GM19238 (cell line): ENCODE results near the gene HLA-DOA.

Experiments used
- DNase-seq: peaks from one replicate; pipeline ENCODE4 v3.0.0; 2011; ENCODE audit warnings: low spot score; ENCODE audit not compliant: insufficient read length

Gene HLA-DOA

DNA sequence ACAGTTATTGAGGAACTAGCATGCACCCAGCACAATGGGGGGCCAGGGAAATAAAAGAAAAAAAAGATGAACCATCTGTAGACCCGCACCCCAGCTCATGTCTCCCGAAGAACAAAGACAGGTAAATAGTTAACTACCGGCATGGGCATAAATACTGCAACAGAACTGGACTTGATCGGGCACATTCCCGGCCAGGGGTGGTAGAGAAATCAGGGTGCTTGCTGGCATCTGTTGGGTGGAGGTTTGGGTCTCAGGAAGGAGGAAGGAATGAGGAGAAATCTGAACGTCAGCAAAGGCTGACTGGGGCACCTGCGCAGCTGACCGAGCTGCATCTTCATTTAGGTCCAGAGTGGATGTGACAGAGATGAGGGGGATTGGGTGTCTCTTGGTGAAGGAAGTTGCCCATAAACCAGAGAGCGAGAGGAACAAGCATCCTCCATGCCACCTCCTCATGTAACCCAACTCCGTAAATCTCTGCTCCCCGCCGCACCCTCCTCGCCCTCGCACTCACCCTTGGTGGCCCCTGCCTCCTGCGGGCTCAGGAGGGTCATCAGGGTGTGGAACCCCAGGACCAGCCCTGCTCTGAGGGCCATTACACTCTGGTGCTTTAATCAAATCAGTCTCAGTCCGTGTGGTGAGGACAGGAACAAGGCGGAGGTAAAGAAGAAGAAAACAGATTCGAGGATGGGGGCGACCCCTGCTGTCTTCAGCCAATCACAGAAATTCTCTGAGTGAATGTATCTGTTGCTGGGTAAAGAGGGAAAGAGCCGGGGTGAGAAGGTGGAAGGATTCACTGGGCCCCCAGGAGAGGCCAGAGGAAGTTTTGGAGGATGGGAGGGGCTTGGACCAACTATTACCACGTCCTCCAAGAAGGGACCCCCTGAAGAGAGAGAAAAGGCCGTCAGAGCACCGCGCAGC is at the start of gene HLA-DOA:
Gene HLA-DOA, minus strand, starts transcription at position 648 of the 918 bp plus-strand sequence.
- DNase-seq = peak; percentile 83

DNA sequence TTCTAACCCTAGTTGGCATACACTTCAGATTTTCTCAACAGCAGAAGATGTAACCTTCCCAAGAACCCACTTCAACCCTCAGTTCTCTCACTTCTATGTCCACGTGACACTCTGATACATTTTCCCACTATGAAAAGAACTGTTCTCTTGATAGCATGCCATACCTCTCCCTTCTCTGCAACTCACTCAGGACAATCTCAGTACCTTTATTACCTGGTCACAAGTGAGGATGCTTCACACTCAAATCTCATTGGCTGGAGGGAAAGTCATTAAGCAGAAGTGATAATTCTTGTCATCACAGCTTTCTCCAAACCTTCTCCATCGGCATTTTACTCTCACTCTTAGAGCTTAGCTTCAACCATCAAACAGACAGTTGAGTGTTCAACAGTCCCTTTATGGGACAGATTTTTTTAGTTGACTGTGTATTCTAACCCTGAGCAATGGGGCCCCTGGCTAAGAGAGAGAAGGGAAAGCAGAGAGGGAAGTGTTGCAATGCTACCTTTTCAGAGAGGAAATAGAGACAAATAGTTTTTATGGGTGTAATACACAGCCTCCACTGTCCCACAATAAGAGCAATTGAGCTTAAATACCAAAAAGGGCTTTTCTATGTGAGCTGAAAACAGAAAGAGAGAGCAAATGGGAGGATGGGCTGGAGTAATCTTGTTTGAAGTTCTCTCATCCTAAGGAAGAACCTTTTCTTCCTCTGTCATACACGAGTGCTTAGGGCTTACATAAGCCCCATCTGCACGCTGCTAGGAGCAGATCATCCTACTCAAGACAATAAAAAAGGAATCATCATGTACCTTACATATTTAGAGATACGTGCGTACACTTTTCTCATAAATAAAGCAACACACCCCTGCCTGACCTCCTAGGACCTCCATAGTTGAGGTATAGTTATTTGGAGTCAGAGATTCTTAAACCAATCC is 48.1 kb upstream of the HLA-DOA start:
- no peak for DNase-seq

DNA sequence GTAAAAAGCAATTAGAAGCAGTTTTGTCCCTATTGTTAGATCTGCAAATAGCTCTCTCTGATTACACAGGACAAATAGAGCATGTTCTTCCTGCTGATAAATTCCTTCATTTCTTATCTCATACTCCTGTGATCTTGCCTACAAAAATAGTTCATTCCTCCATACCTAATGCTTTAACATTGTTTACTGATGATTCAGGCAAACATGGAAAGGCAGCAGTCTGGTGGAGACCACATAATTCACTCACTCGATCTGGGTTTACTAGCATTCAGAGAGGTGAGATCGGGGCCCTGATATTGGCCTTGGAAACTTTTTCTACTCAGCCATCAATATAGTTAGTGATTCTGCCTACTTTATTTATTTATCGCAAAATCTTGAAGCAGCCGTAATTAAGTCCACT is 43.8 kb upstream of the HLA-DOA start:
- no peak for DNase-seq

DNA sequence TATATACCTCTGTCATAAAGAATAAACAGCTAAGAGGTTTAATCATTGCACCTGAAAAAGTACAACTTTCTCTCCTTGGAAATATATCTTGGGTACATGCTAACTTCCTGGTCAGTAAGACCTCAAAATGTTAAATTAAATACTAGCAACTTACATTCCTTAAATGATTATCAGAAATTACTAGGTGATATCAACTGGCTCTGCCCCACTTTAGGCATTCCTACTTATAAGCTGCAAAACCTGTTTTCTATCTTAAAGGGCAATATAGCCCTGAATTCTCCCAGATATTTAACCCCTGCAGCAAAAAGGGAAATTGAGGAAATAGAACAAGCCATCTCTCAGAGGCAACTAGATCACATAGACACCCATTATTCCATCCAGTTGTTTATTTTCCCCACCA is 43.2 kb upstream of the HLA-DOA start:
- no peak for DNase-seq

DNA sequence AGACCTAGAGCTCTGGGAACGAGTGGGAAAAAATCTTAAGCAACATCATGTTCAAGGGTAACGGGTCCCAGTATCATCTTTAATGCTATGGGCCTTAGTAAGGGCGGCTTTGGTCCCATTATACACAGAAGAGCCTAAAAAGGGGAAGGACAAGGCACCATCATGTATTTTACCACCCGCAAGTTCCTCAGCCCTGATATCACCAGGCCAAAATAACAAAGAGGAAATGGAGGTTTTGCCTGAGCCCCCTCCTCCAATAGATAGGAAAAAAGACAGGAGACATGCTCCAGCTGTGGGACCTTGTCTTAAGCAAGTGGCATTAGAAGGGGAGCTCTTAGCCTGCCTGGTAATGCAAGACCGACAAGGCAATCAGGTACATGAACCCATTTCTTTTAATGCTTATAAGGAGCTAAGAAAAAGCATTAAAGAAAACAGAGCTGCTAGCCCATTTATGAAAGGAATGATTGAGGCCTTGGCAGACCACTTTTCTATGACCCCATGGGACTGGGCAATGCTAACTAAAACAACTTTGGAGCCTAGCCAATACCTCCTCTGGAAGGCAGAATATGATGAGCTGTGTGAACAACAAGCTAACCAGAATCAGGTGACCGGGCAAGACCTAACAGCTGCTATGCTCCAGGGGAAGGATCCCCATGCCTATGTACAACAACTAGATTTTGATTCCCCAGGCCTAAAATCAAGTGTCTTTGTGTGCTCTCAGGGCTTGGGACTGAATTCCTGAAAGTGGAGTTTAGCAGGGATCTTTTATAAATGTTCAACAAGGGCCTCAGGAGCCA is 40.8 kb upstream of the HLA-DOA start:
- DNase-seq = no peak

DNA sequence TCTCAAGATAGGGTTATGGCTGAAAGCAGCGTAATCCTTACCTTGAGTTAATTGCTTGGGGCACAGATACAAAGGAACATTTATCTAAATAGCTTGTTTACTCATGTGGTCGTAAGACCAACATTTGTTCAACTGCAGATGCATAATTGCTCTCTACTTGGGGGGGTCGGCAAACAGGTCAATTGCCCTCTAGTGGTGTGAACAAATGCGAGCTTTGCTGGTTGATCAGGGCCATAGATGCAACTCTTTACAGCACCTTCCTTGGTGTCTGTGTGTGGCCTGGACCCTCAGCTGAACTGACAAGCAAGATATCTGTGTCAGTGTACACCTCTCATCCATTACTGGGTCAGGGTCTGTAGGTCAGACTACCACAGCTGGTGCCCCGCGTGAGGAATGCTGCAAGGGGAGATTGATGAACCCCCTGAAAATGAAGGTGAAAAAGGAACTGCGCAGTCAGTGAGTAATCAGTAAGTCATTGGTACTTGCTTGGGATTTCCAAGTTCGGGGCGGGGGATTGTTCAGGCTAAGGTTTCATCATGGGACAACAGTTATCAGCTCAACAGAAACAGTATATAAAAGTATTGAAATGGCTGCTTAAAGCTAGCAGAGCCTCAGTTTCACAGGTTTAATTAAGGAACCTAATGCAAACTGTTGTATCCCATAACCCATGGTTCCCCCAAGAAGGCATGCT is 40.1 kb upstream of the HLA-DOA start:
- DNase-seq = no peak

DNA sequence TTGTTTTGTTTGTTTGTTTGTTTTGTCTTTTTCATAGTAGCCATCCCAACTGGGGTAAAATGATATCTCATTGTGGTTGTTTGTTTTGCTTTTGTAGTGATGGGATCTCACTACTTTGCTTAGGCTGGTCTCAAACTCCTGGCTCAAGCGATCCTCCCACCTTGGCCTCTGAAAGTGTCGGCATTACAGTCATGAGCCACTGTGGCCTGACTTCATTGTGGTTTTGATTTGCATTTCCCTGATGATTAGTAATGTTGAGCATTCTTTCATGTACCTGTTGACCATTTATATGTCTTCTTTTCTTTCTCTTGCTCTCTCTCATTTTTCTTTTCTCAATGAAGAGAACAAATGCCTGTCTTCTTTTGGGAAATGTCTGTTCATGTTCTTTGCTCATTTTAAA is 30.8 kb upstream of the HLA-DOA start:
- no peak for DNase-seq

DNA sequence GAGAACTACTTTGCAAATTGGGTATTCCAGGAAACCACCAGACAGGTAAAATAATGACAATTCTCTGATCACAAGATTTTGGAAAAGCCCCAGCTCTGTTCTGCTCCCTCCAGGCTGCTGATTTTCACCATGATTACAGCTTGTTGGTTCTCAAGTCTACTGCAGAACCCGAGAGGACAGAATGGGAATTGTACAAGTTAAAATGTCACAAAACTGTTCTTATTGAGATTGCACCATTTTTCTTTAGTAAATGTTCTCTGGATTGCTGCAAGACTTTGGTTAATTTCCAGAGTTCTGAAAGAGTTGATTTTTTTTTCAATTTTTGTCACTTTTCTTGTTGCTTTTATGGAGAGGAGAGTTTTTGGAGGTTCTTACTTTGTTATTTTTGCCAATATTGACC is 27.1 kb upstream of the HLA-DOA start:
- no peak for DNase-seq

DNA sequence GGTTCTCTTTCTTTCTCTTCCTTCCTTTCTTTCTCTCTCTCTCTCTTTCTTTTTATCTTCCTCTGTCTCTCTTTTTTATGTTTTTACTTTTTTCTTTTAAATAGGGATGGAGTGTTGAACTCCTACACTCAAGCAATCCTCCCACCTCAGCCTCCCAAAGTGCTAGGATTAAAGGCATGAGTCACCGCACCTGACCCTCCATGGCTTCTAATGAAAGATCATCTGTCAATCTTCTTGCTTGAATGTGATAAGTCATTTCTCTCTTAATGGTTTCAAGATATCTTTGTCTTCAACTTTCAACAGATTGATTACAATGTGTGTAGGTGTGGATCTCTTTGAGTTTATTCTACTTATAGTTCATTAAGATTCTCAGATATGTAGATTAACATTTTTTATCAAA is 25.2 kb upstream of the HLA-DOA start:
- no peak for DNase-seq

DNA sequence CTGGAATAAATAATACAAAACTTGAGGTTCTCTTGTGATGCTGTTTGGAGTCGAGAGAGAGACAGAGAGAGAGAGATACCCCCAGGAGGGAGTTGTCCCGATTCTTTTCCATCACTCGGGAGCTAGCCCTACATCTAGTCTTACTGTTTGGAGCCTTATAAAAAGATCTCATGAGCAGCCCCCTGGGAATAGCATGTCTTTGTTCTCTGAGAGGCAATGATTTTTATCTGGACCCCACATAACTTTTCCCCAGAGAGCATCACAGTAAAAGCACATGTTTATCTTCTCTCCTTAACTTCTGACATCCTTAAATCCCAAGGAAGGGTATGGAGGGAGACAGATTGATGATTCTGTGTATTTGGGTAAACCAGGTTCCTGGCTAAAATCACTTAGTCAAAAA is 20.9 kb upstream of the HLA-DOA start:
- no peak for DNase-seq

DNA sequence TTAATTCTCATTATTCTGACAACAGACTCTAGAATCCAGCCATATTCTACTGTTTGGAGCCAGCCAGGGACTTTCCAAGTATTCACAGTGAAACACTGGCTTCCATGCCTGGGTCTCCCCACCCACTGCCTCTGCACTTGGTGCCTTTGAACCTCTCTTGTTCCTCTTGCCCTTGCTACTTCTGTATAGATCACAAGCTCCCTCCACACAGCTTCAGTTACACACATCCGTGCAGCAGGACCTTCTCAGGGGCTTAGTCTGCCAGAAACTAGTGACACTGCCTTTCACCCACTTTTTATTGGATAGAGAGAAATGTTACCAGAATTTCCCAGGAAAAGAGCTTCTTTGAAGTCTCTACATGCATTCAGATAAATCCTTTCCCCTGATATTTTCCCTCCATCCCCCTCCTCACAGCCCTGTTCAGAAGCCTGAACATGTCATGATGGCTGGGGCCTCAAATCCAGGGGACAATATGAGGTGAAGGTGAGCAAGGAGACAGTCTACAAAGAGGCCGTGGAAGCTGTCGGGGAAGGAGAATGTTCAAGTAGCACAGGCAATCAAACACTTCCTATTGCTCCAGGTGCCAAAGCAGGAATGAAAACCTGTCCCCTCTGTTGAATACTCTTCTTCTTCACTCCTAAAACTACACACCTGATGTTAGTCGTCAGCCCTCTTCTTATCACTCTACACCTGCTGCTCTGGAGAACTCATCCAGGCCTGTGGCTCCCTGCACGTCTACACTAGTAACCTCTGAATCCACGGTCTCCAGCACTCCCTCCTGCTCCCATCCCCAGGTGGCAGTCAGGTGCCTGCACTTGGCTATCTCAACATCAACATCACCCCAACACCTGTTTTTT is 20.2 kb upstream of the HLA-DOA start:
- no peak for DNase-seq

DNA sequence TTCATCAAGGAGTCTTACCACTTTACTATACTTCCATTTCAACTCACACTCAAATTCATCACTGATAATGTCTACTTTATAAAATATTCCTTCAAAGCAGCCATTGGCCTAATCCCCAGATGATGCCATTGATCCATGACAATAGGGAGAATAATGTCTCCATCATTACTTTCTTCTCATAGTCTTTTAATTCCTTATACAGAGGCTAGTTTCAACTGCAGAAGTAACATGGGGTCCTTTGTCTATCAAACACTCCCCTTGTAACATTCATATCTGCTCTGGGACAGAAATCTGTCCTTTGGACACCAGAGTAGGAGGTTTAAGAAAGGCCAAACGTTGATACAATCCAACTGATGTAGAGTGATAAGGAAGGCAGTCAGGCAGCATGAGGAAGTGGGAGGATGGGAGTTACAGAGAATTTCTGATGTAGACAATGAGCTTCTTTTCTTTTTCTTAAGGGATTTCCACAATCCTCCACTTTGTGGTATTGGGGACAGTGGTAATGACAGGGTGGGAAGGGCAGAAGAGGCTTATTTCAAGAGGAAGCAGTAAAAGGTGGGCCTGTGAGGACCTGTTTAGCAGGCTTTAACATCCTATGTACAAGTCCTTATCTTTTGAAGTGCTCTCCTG is 18.9 kb upstream of the HLA-DOA start:
- no peak for DNase-seq

DNA sequence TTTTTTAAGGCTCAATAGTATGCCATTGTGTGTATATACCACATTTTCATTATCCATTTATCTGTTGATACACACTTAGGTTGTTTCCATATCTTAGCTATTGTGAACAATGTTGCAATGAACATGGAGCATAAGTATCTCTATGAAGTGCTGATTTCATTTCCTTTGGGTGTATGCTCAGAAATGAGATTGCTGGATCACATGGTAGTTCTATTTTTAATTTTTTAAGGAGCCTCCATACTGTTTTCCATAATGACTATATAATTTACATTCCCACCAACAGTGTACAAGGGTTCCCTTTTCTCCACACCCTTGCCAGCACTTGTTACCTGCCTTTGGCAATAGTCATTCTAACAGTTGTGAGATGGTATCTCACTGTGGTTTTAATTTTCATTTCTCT is 15.1 kb upstream of the HLA-DOA start:
- DNase-seq = no peak

DNA sequence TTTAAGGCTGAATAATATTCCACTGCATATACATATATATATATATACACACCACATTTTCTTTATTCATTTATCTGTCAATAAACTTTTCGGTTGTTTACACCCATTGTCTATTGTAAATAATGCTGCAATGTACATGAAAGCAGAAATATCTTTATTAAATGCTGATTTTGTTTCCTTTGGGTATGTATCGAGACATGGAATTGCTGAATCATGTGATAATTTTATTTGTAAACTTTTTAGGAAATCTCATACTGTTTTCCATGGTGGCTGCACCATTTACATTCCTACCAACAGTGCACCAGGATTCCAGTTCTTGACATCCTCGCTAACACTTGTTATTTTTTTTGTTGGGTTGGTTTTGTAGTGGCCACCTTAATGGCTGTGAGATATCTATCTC is 14.1 kb upstream of the HLA-DOA start:
- no peak for DNase-seq

DNA sequence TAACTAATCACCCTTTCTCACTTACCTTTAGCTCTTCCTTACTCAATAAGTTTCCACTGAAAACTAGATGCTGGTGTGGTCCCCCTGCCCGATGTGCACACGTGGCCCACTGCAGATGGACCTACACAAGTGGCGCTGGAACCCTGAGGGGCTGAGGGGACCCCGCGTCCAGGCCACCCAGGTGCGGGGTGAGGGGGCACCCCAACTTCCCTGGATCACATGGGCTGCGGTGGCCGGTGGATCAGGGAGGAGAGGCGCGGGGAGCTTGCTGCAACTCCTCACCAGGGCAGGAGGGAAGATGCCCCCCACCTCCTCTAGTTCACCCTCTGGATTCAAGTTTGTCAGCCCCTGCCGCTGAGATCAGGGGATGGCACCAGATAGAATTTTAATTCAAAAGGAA is 12.5 kb upstream of the HLA-DOA start:
- no peak for DNase-seq

DNA sequence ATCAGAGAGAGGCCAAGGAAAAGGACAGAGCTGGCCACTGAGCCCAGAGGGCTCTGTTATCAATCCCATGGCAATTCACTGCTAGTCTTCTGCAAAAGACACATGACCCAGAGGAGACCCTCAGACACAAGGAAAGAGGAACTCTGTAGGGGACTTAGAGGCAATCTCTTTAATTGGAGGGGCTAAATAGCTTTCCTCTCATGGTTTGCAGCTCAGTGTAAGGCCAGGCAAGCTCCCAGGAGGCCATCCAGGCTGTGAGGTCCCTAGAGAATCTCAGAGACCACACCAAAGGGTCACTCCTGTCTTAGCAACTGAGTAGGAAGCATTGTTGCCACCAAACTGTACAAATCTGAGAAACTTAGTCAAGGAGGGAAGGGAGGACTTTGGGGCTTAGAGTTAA is 10.0 kb upstream of the HLA-DOA start:
- DNase-seq = no peak

DNA sequence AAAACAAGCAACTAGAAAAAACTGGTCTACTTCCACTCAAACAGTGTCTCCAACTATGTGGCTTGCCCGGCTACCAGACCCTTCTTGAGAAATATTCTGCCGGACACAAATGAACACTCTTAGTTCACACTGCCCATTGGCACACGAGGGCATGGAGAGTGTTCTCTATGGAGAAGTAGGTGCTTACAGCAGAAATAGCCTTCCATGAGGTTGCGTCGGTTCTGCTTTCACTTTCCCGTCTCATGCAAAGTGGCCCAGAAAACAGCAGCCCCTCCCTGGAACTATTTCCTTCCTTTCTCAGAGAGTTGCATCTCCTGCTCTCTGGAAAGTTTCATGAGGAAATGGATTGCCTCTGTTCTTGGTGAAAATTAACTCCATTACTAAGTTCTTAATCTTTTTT is 9.5 kb upstream of the HLA-DOA start:
- DNase-seq = peak; percentile 34

DNA sequence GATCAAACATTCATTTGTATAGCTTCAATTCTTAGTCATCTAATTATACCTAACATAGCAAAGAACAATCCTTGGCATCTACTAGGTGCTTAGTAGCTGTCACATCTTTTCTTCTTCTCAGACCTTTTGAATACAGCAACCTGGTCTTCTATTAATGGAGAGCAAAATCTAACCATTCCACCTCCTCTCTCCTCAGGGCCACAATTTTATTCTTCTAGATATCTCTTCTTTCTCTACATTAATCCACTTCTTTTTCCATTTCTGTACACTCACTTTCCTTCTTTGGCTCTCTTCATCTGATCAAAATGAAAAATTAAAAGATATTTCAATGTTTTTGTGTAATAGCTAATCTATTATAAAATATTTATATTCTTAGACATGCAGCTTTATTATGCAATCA is 9.0 kb upstream of the HLA-DOA start:
- DNase-seq = no peak

DNA sequence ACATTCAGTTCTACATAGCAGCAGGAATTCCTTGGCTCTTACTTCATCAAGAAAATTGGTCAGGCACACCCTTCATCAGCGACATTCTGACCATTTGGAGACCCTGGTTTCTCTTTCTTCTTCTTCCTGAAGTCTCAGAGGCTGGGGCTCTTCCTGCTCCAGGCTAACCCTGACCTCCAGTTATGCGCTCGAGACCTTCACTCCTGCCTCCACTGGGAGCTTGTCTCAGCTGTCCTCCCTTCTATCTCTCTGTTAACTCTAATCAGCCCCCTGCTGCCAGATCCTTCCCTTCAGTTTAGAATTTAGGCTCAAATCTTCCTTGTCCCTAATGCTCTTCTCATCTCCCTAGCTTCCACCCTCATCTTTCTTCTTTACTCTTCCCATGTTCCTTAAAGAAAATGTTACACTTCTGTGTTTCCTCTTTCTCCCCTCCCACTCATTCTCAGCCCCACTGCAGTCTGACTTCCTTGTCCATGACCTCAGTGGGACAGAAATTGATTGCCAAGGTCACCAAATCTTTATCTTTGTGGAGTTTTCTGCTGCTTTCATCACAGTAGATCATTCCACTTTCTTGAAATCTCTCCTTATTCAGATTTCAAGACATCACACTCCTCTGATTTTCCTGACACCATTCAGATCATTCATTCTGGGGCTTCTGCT is 8.4 kb upstream of the HLA-DOA start:
- no peak for DNase-seq
